HCT116 (cell line): ENCODE results near the gene IER3IP1. TPM values are rescaled to one million over a fixed set of nuclear protein-coding genes. Genes with fewer than 3 reads are reported as not detected.

Experiments
- ATAC-seq: fragments of 200-7000 bp; cut with Tn5 transposase; 2 replicates; pipeline ENCODE4 v1.9.1; 2020; ENCODE audit warnings: mild to moderate bottlenecking, moderate library complexity
- BruUV-seq: library from RNA; stranded (reverse); fragments of 400-500 nt; replicated peaks from 2 replicates; lab custom pipeline; 2021; lab: Mats Ljungman, UMichigan
- CTCF ChIA-PET: fragments of 300-600 bp; sonication (Branson Sonifier 250); formaldehyde crosslinking; loops from one replicate; lab custom pipeline; 2021; ENCODE audit warnings: antibody characterized with exemption; lab: Charles Lee
- POLR2A ChIA-PET: fragments of 300-600, 350-600 bp; sonication (Branson Sonifier 250); formaldehyde crosslinking; loops from one replicate; lab custom pipeline; 2021; ENCODE audit warnings: antibody characterized with exemption; lab: Charles Lee
- RAD21 ChIA-PET, 2 experiments: fragments of 300-600 bp; sonication (Branson Sonifier 250); formaldehyde crosslinking; loops; one replicate each; lab custom pipeline; 2023; ENCODE audit warnings: low total read pairs in 2 of 2; ENCODE audit not compliant: uncharacterized antibody in 2 of 2, unreplicated experiment in 2 of 2, low non-redundant PET in 1 of 2; lab: Charles Lee
- DNase-seq: peaks from one replicate; pipeline ENCODE4 v3.0.0-alpha.2; 2010; ENCODE audit warnings: low read depth, low spot score
- H2AFZ ChIP-seq: fragments of 200-600 bp; shearing (Covaris generic), sonication (generic); 2 replicates; pipeline ENCODE4 v1.6.1; 2017; ENCODE audit warnings: low read depth, mixed run types, mixed read lengths, antibody characterized with exemption, low read length; ENCODE audit not compliant: poor library complexity, severe bottlenecking
- H3K27ac ChIP-seq: 2 replicates; pipeline ENCODE4 v1.5.1; 2012; ENCODE audit warnings: low read depth, low read length
- H3K27me3 ChIP-seq: fragments of 200-600 bp; sonication (generic); 2 replicates; pipeline ENCODE4 v1.6.1; 2016; ENCODE audit warnings: mixed run types, low read length, mixed read lengths; ENCODE audit not compliant: insufficient read depth
- H3K36me3 ChIP-seq, 2 experiments: fragments of 200-500 bp in 1 of 2; fragments of 200-600 bp in 1 of 2; sonication (Bioruptor generic) in 1 of 2; sonication (generic) in 1 of 2; 2 replicates each; pipeline versions ENCODE4 v1.5.1 to v1.6.1; 2014 to 2016; ENCODE audit warnings: low read length in 2 of 2, inconsistent platforms in 1 of 2, mixed read lengths in 1 of 2, mixed run types in 1 of 2; ENCODE audit not compliant: insufficient read depth in 2 of 2, control insufficient read depth in 1 of 2
- H3K4me1 ChIP-seq, 2 experiments: fragments of 200-600 bp in 1 of 2; sonication (generic) in 1 of 2; 2 replicates each; pipeline versions ENCODE4 v1.5.1 to v1.6.1; 2012 to 2017; ENCODE audit warnings: low read length in 2 of 2, inconsistent platforms in 1 of 2, mild to moderate bottlenecking in 1 of 2, mixed read lengths in 1 of 2, mixed run types in 1 of 2, moderate library complexity in 1 of 2; ENCODE audit not compliant: insufficient read depth in 2 of 2, control insufficient read depth in 1 of 2
- H3K4me2 ChIP-seq: fragments of 200-600 bp; sonication (generic); 2 replicates; pipeline ENCODE4 v1.6.1; 2017; ENCODE audit warnings: mixed run types, low read length, mixed read lengths
- H3K4me3 ChIP-seq, 2 experiments: fragments of 200-600 bp in 1 of 2; sonication (generic) in 1 of 2; replicated peaks in 1 of 2; 2 replicates each; pipeline ENCODE4 v1.5.1; 2011 to 2016; ENCODE audit warnings: low read length in 2 of 2, control low read depth in 1 of 2, low read depth in 1 of 2, mild to moderate bottlenecking in 1 of 2, mixed read lengths in 1 of 2, mixed run types in 1 of 2
- H3K79me2 ChIP-seq: fragments of 200-600 bp; sonication (generic); 2 replicates; pipeline ENCODE4 v1.6.1; 2017; ENCODE audit warnings: mild to moderate bottlenecking, mixed run types, low read length, moderate library complexity, mixed read lengths; ENCODE audit not compliant: insufficient read depth
- H3K9ac ChIP-seq: fragments of 200-600 bp; sonication (generic); 2 replicates; pipeline ENCODE4 v1.6.1; 2016; ENCODE audit warnings: low read length, mixed read lengths
- H3K9me2 ChIP-seq: fragments of 200-600 bp; sonication (generic), shearing (Covaris generic); 2 replicates; pipeline ENCODE4 v1.6.1; 2017; ENCODE audit warnings: mixed run types, mild to moderate bottlenecking, moderate library complexity; ENCODE audit not compliant: insufficient read depth
- H3K9me3 ChIP-seq, 2 experiments: fragments of 200-500 bp in 1 of 2; fragments of 200-600 bp in 1 of 2; sonication (Bioruptor generic) in 1 of 2; sonication (generic) in 1 of 2; 2 replicates each; pipeline ENCODE4 v1.6.1; 2014 to 2017; ENCODE audit warnings: low read length in 2 of 2, mixed read lengths in 2 of 2, inconsistent platforms in 1 of 2, low read depth in 1 of 2, mild to moderate bottlenecking in 1 of 2, mixed run types in 1 of 2, moderate library complexity in 1 of 2; ENCODE audit not compliant: control insufficient read depth in 1 of 2, insufficient read depth in 1 of 2
- H4K20me1 ChIP-seq: fragments of 200-600 bp; sonication (generic), shearing (Covaris generic); 2 replicates; pipeline ENCODE4 v1.6.1; 2017; ENCODE audit warnings: mixed run types, mild to moderate bottlenecking, moderate library complexity; ENCODE audit not compliant: insufficient read depth
- CBX3 ChIP-seq: IDR thresholded peaks from 2 replicates; pipeline ENCODE4 v1.6.1; 2012; ENCODE audit warnings: low read depth
- EGR1 ChIP-seq: IDR thresholded peaks from 2 replicates; pipeline ENCODE4 v1.6.1; 2012; ENCODE audit warnings: low read depth
- EZH2phosphoT487 ChIP-seq: fragments of 200-600 bp; IDR thresholded peaks from 2 replicates; pipeline ENCODE4 v1.6.1; 2018; ENCODE audit warnings: antibody characterized with exemption, borderline replicate concordance
- JUND ChIP-seq: IDR thresholded peaks from 2 replicates; pipeline ENCODE4 v1.6.1; 2012
- RAD21 ChIP-seq: IDR thresholded peaks from 2 replicates; pipeline ENCODE4 v1.6.1; 2012; ENCODE audit warnings: low read depth, mild to moderate bottlenecking
- SRF ChIP-seq: IDR thresholded peaks from 2 replicates; pipeline ENCODE4 v1.6.1; 2012; ENCODE audit warnings: low read depth
- YY1 ChIP-seq: IDR thresholded peaks from 2 replicates; pipeline ENCODE4 v1.6.1; 2011; ENCODE audit warnings: low read length, low read depth, moderate library complexity, mild to moderate bottlenecking; ENCODE audit not compliant: insufficient replicate concordance; ENCODE audit errors: extremely low read depth
- ZFX ChIP-seq: fragments of 450-650 bp; IDR thresholded peaks from 2 replicates; pipeline ENCODE4 v1.6.1; 2017
- intact Hi-C: fragments of 100-400 bp; cut with micrococcal nuclease; formaldehyde crosslinking; loops from 2 replicates; pipeline ENCODE4 v1.10.0; 2022
- total RNA-seq: library from RNA; stranded (reverse); gene quantifications from one replicate; pipeline ENCODE4 v1.2.1, GENCODE V29; 2021; ENCODE audit not compliant: unreplicated experiment
- TF ChIP-seq, protein P1 (sequence below), 3 experiments: fragments of 200-600 bp in 1 of 3; sonication (generic) in 1 of 3; IDR thresholded peaks in 2 of 3; conservative IDR thresholded peaks in 1 of 3; 2 replicates each; pipeline ENCODE4 v1.5.1; 2012 to 2017; ENCODE audit warnings: low read depth in 2 of 3, low read length in 2 of 3, antibody characterized with exemption in 1 of 3, borderline replicate concordance in 1 of 3, control low read depth in 1 of 3, mild to moderate bottlenecking in 1 of 3, mixed read lengths in 1 of 3, mixed run types in 1 of 3, moderate library complexity in 1 of 3; ENCODE audit not compliant: insufficient read depth in 1 of 3
- TF ChIP-seq, protein P2 (sequence below): IDR thresholded peaks from 2 replicates; pipeline ENCODE4 v1.6.1; 2012
- TF ChIP-seq, protein P3 (sequence below): IDR thresholded peaks from 2 replicates; pipeline ENCODE4 v1.6.1; 2012

Gene IER3IP1
- total RNA-seq, 1 experiment from 2014 or later = 12.0 TPM

- intact Hi-C loops = no loop called here
- BruUV-seq = no TSS peak
Measured at GRCh38 chr18:47206945-47207637, 30.9 kb upstream of the IER3IP1 start.

GRCh38 chr18:47204908-47205522 lies 28.9 kb upstream of the IER3IP1 start:
- H2AFZ ChIP-seq = no peak overlapping the region
- BruUV-seq = no TSS peak
- no peak overlapping the region for H3K9ac ChIP-seq
- H3K36me3 ChIP-seq = no peaks in the 10 kb centered on the region
- H3K4me2 ChIP-seq = no peak overlapping the region
- no peaks in the 10 kb centered on the region for H3K9me2 ChIP-seq
- ChIA-PET RAD21 (interaction anchor here (1.5 kb wide), 2 partner anchors 94 to 154 kb away, joined by 3 to 6 read pairs; no protein-coding TSS in a partner anchor), CTCF (interaction anchor here (0.6 to 3.0 kb wide), 25 partner anchors 9 to 537 kb away, joined by 3 to 48 read pairs (median 3); no protein-coding TSS in a partner anchor), POLR2A (no interaction called here)
- intact Hi-C loops = loop anchor here (1.0 kb wide), 2 partner anchors 105 to 155 kb away; no protein-coding TSS in a partner anchor
- no peak overlapping the region for H3K4me3 ChIP-seq
- DNase-seq = peak; percentile 29
- TF ChIP-seq EGR1 = no peak
- no peak for TF ChIP-seq EZH2phosphoT487
- TF ChIP-seq, protein P1, sequence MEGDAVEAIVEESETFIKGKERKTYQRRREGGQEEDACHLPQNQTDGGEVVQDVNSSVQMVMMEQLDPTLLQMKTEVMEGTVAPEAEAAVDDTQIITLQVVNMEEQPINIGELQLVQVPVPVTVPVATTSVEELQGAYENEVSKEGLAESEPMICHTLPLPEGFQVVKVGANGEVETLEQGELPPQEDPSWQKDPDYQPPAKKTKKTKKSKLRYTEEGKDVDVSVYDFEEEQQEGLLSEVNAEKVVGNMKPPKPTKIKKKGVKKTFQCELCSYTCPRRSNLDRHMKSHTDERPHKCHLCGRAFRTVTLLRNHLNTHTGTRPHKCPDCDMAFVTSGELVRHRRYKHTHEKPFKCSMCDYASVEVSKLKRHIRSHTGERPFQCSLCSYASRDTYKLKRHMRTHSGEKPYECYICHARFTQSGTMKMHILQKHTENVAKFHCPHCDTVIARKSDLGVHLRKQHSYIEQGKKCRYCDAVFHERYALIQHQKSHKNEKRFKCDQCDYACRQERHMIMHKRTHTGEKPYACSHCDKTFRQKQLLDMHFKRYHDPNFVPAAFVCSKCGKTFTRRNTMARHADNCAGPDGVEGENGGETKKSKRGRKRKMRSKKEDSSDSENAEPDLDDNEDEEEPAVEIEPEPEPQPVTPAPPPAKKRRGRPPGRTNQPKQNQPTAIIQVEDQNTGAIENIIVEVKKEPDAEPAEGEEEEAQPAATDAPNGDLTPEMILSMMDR (IDR thresholded peaks at IDR 0.05 in 2 of 3, conservative IDR thresholded peaks at IDR 0.05 in 1 of 3; ENCODE audit: borderline replicate concordance in 1 of 3, insufficient read depth in 1 of 3, low read depth in 2 of 3, low read length in 2 of 3) = peak; percentile 77 to 87 (median 86); a peak in 5 of 6 replicates
- no peak for TF ChIP-seq JUND
- peak; percentile 77 for TF ChIP-seq RAD21
- no peak for TF ChIP-seq YY1
- no peak overlapping the region for H3K27ac ChIP-seq
- no peaks in the 10 kb centered on the region for H3K79me2 ChIP-seq
- H3K27me3 ChIP-seq = peaks cover 44% of the 10 kb centered on the region
- no peaks in the 10 kb centered on the region for H3K9me3 ChIP-seq
- ATAC-seq = peak; percentile 86
- H4K20me1 ChIP-seq = no peaks in the 10 kb centered on the region
- no peaks in the 10 kb centered on the region for H3K4me1 ChIP-seq

More at GRCh38 chr18:47206945-47207637, 30.9 kb upstream of the IER3IP1 start:
- CTCF ChIA-PET = no interaction called here
- TF ChIP-seq EZH2phosphoT487 (no peak), CBX3 (no peak), ZFX (no peak), SRF (no peak)
- TF ChIP-seq, protein P2, sequence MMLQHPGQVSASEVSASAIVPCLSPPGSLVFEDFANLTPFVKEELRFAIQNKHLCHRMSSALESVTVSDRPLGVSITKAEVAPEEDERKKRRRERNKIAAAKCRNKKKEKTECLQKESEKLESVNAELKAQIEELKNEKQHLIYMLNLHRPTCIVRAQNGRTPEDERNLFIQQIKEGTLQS = no peak
- TF ChIP-seq, protein P3, sequence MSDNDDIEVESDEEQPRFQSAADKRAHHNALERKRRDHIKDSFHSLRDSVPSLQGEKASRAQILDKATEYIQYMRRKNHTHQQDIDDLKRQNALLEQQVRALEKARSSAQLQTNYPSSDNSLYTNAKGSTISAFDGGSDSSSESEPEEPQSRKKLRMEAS = no peak
- no peak overlapping the region for H3K4me3 ChIP-seq
- POLR2A ChIA-PET = no interaction called here
- no peaks in the 10 kb centered on the region for H4K20me1 ChIP-seq
- DNase-seq = no peak
- no peaks in the 10 kb centered on the region for H3K79me2 ChIP-seq
- H3K27ac ChIP-seq = no peak overlapping the region
- H3K9me2 ChIP-seq = no peaks in the 10 kb centered on the region
- no peaks in the 10 kb centered on the region for H3K9me3 ChIP-seq
- RAD21 ChIA-PET = no interaction called here
- peaks cover 56% of the 10 kb centered on the region for H3K27me3 ChIP-seq
- no peak overlapping the region for H2AFZ ChIP-seq
- ATAC-seq = no peak
- no peak overlapping the region for H3K4me2 ChIP-seq
- no peak overlapping the region for H3K9ac ChIP-seq
- no peaks in the 10 kb centered on the region for H3K36me3 ChIP-seq
- H3K4me1 ChIP-seq = no peaks in the 10 kb centered on the region
